GM23338 (cell line): Measurements from ENCODE around the gene METTL6. TPM values are rescaled to one million over a fixed set of nuclear protein-coding genes. Genes with fewer than 3 reads are reported as not detected.
A peak's percentile ranks its signal among the peaks of the same experiment; 100 is the strongest.

Experiments
- ATAC-seq: fragments of 200-7000 bp; cut with Tn5 transposase; 3 replicates; pipeline ENCODE4 v1.9.1; 2020
- DNase-seq: peaks from one replicate; pipeline ENCODE4 v3.0.0-alpha.2; 2015; ENCODE audit warnings: low spot score
- H2AFZ ChIP-seq: fragments of 200-600 bp; sonication (generic); 2 replicates; pipeline ENCODE4 v1.8.0; 2016; ENCODE audit warnings: antibody characterized with exemption, mild to moderate bottlenecking, moderate library complexity
- H3F3A ChIP-seq: fragments of 200-600 bp; sonication (generic); replicated peaks from 2 replicates; pipeline ENCODE4 v1.8.0; 2017; ENCODE audit warnings: antibody characterized with exemption, mixed run types, low read depth
- H3K27ac ChIP-seq: fragments of 200-600 bp; sonication (generic); 2 replicates; pipeline ENCODE4 v1.6.1; 2016; ENCODE audit warnings: low read depth
- H3K27me3 ChIP-seq: fragments of 200-600 bp; sonication (generic); 2 replicates; pipeline ENCODE4 v1.8.0; 2016; ENCODE audit warnings: mild to moderate bottlenecking, mixed run types, moderate library complexity; ENCODE audit not compliant: insufficient read depth
- H3K36me3 ChIP-seq: fragments of 200-600 bp; sonication (generic); 2 replicates; pipeline ENCODE4 v1.8.0; 2016; ENCODE audit warnings: mild to moderate bottlenecking; ENCODE audit not compliant: insufficient read depth
- H3K4me1 ChIP-seq: fragments of 200-600 bp; sonication (generic); 2 replicates; pipeline ENCODE4 v1.8.0; 2016; ENCODE audit warnings: mild to moderate bottlenecking, moderate library complexity; ENCODE audit not compliant: insufficient read depth
- H3K4me2 ChIP-seq: fragments of 200-600 bp; sonication (generic); 2 replicates; pipeline ENCODE4 v1.7.1; 2017; ENCODE audit warnings: mixed run types
- H3K4me3 ChIP-seq: fragments of 200-600 bp; sonication (generic); 2 replicates; pipeline ENCODE4 v1.6.1; 2016; ENCODE audit warnings: mixed run types
- H3K79me2 ChIP-seq: fragments of 200-600 bp; sonication (generic); replicated peaks from 2 replicates; pipeline ENCODE4 v1.8.0; 2017; ENCODE audit warnings: mild to moderate bottlenecking; ENCODE audit not compliant: insufficient read depth
- H3K9me2 ChIP-seq: fragments of 200-600 bp; sonication (generic); 2 replicates; pipeline ENCODE4 v1.8.0; 2017; ENCODE audit not compliant: insufficient read depth
- H4K20me1 ChIP-seq: fragments of 200-600 bp; sonication (generic); replicated peaks from 2 replicates; pipeline ENCODE4 v1.8.0; 2017; ENCODE audit warnings: mild to moderate bottlenecking; ENCODE audit not compliant: insufficient read depth
- H3K27ac Mint-ChIP-seq: 2 replicates; pipeline ENCODE4 v1.8.0; 2020; ENCODE audit warnings: inconsistent platforms, mild to moderate bottlenecking, moderate library complexity, mixed read lengths
- H3K27me3 Mint-ChIP-seq: 3 replicates; pipeline ENCODE4 v1.8.0; 2022; ENCODE audit warnings: low read depth, mild to moderate bottlenecking, moderate library complexity, mixed read lengths, inconsistent platforms; ENCODE audit not compliant: insufficient read depth, poor library complexity
- H3K36me3 Mint-ChIP-seq: 3 replicates; pipeline ENCODE4 v1.8.0; 2021; ENCODE audit warnings: low read depth, mild to moderate bottlenecking, inconsistent platforms, moderate library complexity, mixed read lengths
- H3K4me1 Mint-ChIP-seq: 3 replicates; pipeline ENCODE4 v1.8.0; 2020; ENCODE audit warnings: mild to moderate bottlenecking, inconsistent platforms, mixed read lengths
- H3K4me3 Mint-ChIP-seq: 3 replicates; pipeline ENCODE4 v1.8.0; 2021; ENCODE audit warnings: moderate library complexity, mild to moderate bottlenecking, inconsistent platforms, mixed read lengths
- H3K9me3 Mint-ChIP-seq: 3 replicates; pipeline ENCODE4 v1.8.0; 2020; ENCODE audit warnings: moderate library complexity, mild to moderate bottlenecking, inconsistent platforms, mixed read lengths
- EZH2 ChIP-seq: fragments of 200-600 bp; sonication (generic); IDR thresholded peaks from one replicate; pipeline ENCODE4 v1.8.0; 2017; ENCODE audit warnings: antibody characterized with exemption, mild to moderate bottlenecking, low read depth; ENCODE audit not compliant: unreplicated experiment
- JUNB ChIP-seq: IDR thresholded peaks from one replicate; pipeline ENCODE4 v1.6.1; 2016; ENCODE audit warnings: antibody characterized with exemption; ENCODE audit not compliant: unreplicated experiment
- NANOG ChIP-seq: IDR thresholded peaks from 2 replicates; pipeline ENCODE4 v1.6.1; 2016; ENCODE audit warnings: antibody characterized with exemption, borderline replicate concordance
- POLR2AphosphoS5 ChIP-seq: IDR thresholded peaks from 2 replicates; pipeline ENCODE4 v1.6.1; 2016; ENCODE audit warnings: antibody characterized with exemption, low read depth
- ZNF114 ChIP-seq: fragments of 250-450 bp; sonication (Bioruptor Pico); IDR thresholded peaks from 2 replicates; pipeline ENCODE4 v1.5.0; 2020; ENCODE audit warnings: mild to moderate bottlenecking, moderate library complexity
- ZNF331 ChIP-seq: fragments of 250-450 bp; sonication (Bioruptor Pico); IDR thresholded peaks from 2 replicates; pipeline ENCODE4 v1.5.0; 2020; ENCODE audit warnings: low read depth, mild to moderate bottlenecking, moderate library complexity
- polyA plus RNA-seq: library from polyadenylated mRNA; unstranded; fragments of >200 nt; fragmentation: Nextera tagmentation; extraction: Ambion mirVana; gene quantifications from 2 replicates; pipeline ENCODE4 v1.2.1, GENCODE V29; 2016
- total RNA-seq: library from RNA; depleted of rRNA; stranded (reverse); fragments of >200 nt; shearing (Covaris generic); gene quantifications from 2 replicates; pipeline ENCODE4 v1.2.3, GENCODE V29; 2014
- TF ChIP-seq, protein P1 (sequence below): IDR thresholded peaks from one replicate; pipeline ENCODE4 v1.6.1; 2018; ENCODE audit warnings: antibody characterized with exemption; ENCODE audit not compliant: unreplicated experiment
- TF ChIP-seq, protein P2 (sequence below), 2 experiments: fragments of 200-600 bp in 1 of 2; sonication (generic) in 1 of 2; conservative IDR thresholded peaks; 2 replicates each; pipeline versions ENCODE4 v1.5.1 to v1.6.1; 2016 to 2017; ENCODE audit warnings: antibody characterized with exemption in 2 of 2, low read depth in 2 of 2, mild to moderate bottlenecking in 2 of 2, moderate library complexity in 1 of 2

The METTL6 gene
- total and polyA plus RNA-seq, 2 experiments from 2014 or later: 15.1 to 17.8 TPM

GRCh38 chr3:15372918-15373317 lies 54.4 kb downstream of the METTL6 start:
- no peaks in the 10 kb centered on the region for H4K20me1 ChIP-seq
- no peaks in the 10 kb centered on the region for H3K9me2 ChIP-seq
- DNase-seq (no peak), ATAC-seq (no peak)
- Mint-ChIP-seq H3K36me3 (no peaks in the 10 kb centered on the region), H3K27me3 (peaks cover 4% of the 10 kb centered on the region), H3K4me3 (no peak overlapping the region), H3K27ac (no peak overlapping the region), H3K9me3 (no peaks in the 10 kb centered on the region), H3K4me1 (peaks cover 3% of the 10 kb centered on the region; the same call in 2 of the 3 replicates)
- TF ChIP-seq ZNF114 (CRISPR knock-in tag): no peak
- TF ChIP-seq POLR2AphosphoS5: no peak
- TF ChIP-seq, protein P1, sequence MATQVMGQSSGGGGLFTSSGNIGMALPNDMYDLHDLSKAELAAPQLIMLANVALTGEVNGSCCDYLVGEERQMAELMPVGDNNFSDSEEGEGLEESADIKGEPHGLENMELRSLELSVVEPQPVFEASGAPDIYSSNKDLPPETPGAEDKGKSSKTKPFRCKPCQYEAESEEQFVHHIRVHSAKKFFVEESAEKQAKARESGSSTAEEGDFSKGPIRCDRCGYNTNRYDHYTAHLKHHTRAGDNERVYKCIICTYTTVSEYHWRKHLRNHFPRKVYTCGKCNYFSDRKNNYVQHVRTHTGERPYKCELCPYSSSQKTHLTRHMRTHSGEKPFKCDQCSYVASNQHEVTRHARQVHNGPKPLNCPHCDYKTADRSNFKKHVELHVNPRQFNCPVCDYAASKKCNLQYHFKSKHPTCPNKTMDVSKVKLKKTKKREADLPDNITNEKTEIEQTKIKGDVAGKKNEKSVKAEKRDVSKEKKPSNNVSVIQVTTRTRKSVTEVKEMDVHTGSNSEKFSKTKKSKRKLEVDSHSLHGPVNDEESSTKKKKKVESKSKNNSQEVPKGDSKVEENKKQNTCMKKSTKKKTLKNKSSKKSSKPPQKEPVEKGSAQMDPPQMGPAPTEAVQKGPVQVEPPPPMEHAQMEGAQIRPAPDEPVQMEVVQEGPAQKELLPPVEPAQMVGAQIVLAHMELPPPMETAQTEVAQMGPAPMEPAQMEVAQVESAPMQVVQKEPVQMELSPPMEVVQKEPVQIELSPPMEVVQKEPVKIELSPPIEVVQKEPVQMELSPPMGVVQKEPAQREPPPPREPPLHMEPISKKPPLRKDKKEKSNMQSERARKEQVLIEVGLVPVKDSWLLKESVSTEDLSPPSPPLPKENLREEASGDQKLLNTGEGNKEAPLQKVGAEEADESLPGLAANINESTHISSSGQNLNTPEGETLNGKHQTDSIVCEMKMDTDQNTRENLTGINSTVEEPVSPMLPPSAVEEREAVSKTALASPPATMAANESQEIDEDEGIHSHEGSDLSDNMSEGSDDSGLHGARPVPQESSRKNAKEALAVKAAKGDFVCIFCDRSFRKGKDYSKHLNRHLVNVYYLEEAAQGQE: no peak
- no peak for TF ChIP-seq ZNF331 (CRISPR knock-in tag)
- TF ChIP-seq, protein P2, sequence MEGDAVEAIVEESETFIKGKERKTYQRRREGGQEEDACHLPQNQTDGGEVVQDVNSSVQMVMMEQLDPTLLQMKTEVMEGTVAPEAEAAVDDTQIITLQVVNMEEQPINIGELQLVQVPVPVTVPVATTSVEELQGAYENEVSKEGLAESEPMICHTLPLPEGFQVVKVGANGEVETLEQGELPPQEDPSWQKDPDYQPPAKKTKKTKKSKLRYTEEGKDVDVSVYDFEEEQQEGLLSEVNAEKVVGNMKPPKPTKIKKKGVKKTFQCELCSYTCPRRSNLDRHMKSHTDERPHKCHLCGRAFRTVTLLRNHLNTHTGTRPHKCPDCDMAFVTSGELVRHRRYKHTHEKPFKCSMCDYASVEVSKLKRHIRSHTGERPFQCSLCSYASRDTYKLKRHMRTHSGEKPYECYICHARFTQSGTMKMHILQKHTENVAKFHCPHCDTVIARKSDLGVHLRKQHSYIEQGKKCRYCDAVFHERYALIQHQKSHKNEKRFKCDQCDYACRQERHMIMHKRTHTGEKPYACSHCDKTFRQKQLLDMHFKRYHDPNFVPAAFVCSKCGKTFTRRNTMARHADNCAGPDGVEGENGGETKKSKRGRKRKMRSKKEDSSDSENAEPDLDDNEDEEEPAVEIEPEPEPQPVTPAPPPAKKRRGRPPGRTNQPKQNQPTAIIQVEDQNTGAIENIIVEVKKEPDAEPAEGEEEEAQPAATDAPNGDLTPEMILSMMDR (conservative IDR thresholded peaks at IDR 0.05; ENCODE audit: low read depth in 2 of 2): no peak
- no peak for TF ChIP-seq JUNB
- no peak for TF ChIP-seq NANOG
- H3K4me2 ChIP-seq: no peak overlapping the region
- H3K36me3 ChIP-seq: no peaks in the 10 kb centered on the region
- no peak overlapping the region for H3K27ac ChIP-seq
- no peaks in the 10 kb centered on the region for H3K79me2 ChIP-seq
- no peaks in the 10 kb centered on the region for H3K27me3 ChIP-seq
- no peaks in the 10 kb centered on the region; the same call in 1 of the 2 replicates for H3K4me1 ChIP-seq
- no peak overlapping the region for H3K4me3 ChIP-seq
- no peaks in the 10 kb centered on the region for H3F3A ChIP-seq
- H2AFZ ChIP-seq: no peak overlapping the region

- DNase-seq (no peak), ATAC-seq (no peak)
- Mint-ChIP-seq H3K27ac (no peak overlapping the region), H3K4me3 (no peak overlapping the region), H3K36me3 (no peaks in the 10 kb centered on the region), H3K9me3 (no peaks in the 10 kb centered on the region; the same call in 2 of the 3 replicates), H3K4me1 (no peaks in the 10 kb centered on the region; the same call in 2 of the 3 replicates), H3K27me3 (peaks cover 4% of the 10 kb centered on the region)
- H3K79me2 ChIP-seq: no peaks in the 10 kb centered on the region
- no peaks in the 10 kb centered on the region for H3F3A ChIP-seq
- H3K4me2 ChIP-seq: no peak overlapping the region
- H2AFZ ChIP-seq: peak overlapping the region; percentile 72; the same call in 1 of the 2 replicates
- no peaks in the 10 kb centered on the region for H3K4me1 ChIP-seq
- H3K4me3 ChIP-seq: no peak overlapping the region
- no peaks in the 10 kb centered on the region for H3K27me3 ChIP-seq
- TF ChIP-seq EZH2 (no peak), NANOG (no peak)
- TF ChIP-seq, protein P1: no peak
- H3K36me3 ChIP-seq: no peaks in the 10 kb centered on the region
- H3K27ac ChIP-seq: no peak overlapping the region
- no peaks in the 10 kb centered on the region for H3K9me2 ChIP-seq
- H4K20me1 ChIP-seq: no peaks in the 10 kb centered on the region
Measured at GRCh38 chr3:15368561-15369135, 58.7 kb downstream of the METTL6 start.
